Loucy (cell line): ENCODE measurements around the gene MTFR2.

Experiments
- H2AFZ ChIP-seq: fragments of 200-600 bp; sonication (generic); 2 replicates; pipeline ENCODE4 v1.6.0; 2016; ENCODE audit warnings: antibody characterized with exemption, mild to moderate bottlenecking, low read length, moderate library complexity
- H3F3A ChIP-seq: fragments of 200-600 bp; 2 replicates; pipeline ENCODE4 v1.6.0; 2016; ENCODE audit warnings: antibody characterized with exemption, low read depth, mild to moderate bottlenecking
- H3K27me3 ChIP-seq: fragments of 200-600 bp; sonication (generic); 2 replicates; pipeline ENCODE4 v1.6.1; 2014; ENCODE audit warnings: low read length, mild to moderate bottlenecking; ENCODE audit not compliant: insufficient read depth, poor library complexity, severe bottlenecking
- H3K36me3 ChIP-seq: fragments of 200-600 bp; sonication (generic); 2 replicates; pipeline ENCODE4 v1.6.1; 2016; ENCODE audit warnings: low read length; ENCODE audit not compliant: insufficient read depth
- H3K4me1 ChIP-seq: fragments of 200-600 bp; sonication (generic); 2 replicates; pipeline ENCODE4 v1.5.1; 2014; ENCODE audit warnings: low read length, mild to moderate bottlenecking; ENCODE audit not compliant: insufficient read depth, poor library complexity, severe bottlenecking
- H3K4me2 ChIP-seq: fragments of 200-600 bp; sonication (generic); 2 replicates; pipeline ENCODE4 v1.6.0; 2014; ENCODE audit warnings: antibody characterized with exemption, low read length, low read depth, mild to moderate bottlenecking; ENCODE audit not compliant: poor library complexity, severe bottlenecking
- H3K4me3 ChIP-seq: fragments of 200-600 bp; sonication (generic); 2 replicates; pipeline ENCODE4 v1.5.1; 2014; ENCODE audit warnings: low read length, mild to moderate bottlenecking, mixed read lengths; ENCODE audit not compliant: poor library complexity, severe bottlenecking
- H3K79me2 ChIP-seq: fragments of 200-600 bp; sonication (generic); 2 replicates; pipeline ENCODE4 v1.6.1; 2014; ENCODE audit warnings: low read length; ENCODE audit not compliant: insufficient read depth
- H3K9ac ChIP-seq: fragments of 200-600 bp; sonication (generic); 2 replicates; pipeline ENCODE4 v1.6.0; 2014; ENCODE audit warnings: mild to moderate bottlenecking, low read depth, low read length, moderate library complexity; ENCODE audit not compliant: poor library complexity, severe bottlenecking
- H3K9me2 ChIP-seq: fragments of 200-600 bp; sonication (generic); replicated peaks from 2 replicates; pipeline ENCODE4 v1.6.1; 2016; ENCODE audit warnings: low read depth, low read length, mixed read lengths
- H3K9me3 ChIP-seq: fragments of 200-600 bp; sonication (generic); 2 replicates; pipeline ENCODE4 v1.6.1; 2014; ENCODE audit warnings: mild to moderate bottlenecking, antibody characterized with exemption, low read length, low read depth; ENCODE audit not compliant: insufficient read depth
- H4K20me1 ChIP-seq: fragments of 200-600 bp; sonication (generic); 2 replicates; pipeline ENCODE4 v1.6.0; 2014; ENCODE audit warnings: antibody characterized with exemption, low read length, mild to moderate bottlenecking; ENCODE audit not compliant: insufficient read depth, poor library complexity, severe bottlenecking
- CTCF ChIP-seq: fragments of 200-600 bp; sonication (generic); conservative IDR thresholded peaks from 2 replicates; pipeline ENCODE4 v1.5.1; 2014; ENCODE audit warnings: mild to moderate bottlenecking, antibody characterized with exemption, low read length
- EZH2phosphoT487 ChIP-seq: fragments of 200-600 bp; IDR thresholded peaks from 2 replicates; pipeline ENCODE4 v1.6.1; 2018; ENCODE audit warnings: antibody characterized with exemption, mild to moderate bottlenecking, moderate library complexity, borderline replicate concordance

Gene MTFR2

GRCh38 chr6:136186363-136186762, 63.7 kb downstream of the MTFR2 start:
- no peak overlapping the region for H2AFZ ChIP-seq
- H3K79me2 ChIP-seq = no peaks in the 10 kb centered on the region
- no peak overlapping the region for H3K4me2 ChIP-seq
- H3K4me1 ChIP-seq = no peaks in the 10 kb centered on the region
- TF ChIP-seq CTCF (no peak), EZH2phosphoT487 (no peak)
- peaks cover 7% of the 10 kb centered on the region for H3K27me3 ChIP-seq
- no peaks in the 10 kb centered on the region for H3K36me3 ChIP-seq
- no peaks in the 10 kb centered on the region for H3K9me2 ChIP-seq
- H3K9ac ChIP-seq = no peak overlapping the region
- H4K20me1 ChIP-seq = no peaks in the 10 kb centered on the region
- no peaks in the 10 kb centered on the region for H3K9me3 ChIP-seq
- no peak overlapping the region for H3K4me3 ChIP-seq
- no peaks in the 10 kb centered on the region for H3F3A ChIP-seq

GRCh38 chr6:136184738-136185137, 65.4 kb downstream of the MTFR2 start:
- TF ChIP-seq EZH2phosphoT487 = no peak
- no peak for TF ChIP-seq CTCF
- Histone ChIP-seq H3K27me3 (peaks cover 7% of the 10 kb centered on the region), H3K4me3 (no peak overlapping the region), H4K20me1 (no peaks in the 10 kb centered on the region), H3K9me2 (no peaks in the 10 kb centered on the region), H3K4me1 (no peaks in the 10 kb centered on the region), H3K36me3 (no peaks in the 10 kb centered on the region), H3K79me2 (no peaks in the 10 kb centered on the region), H3K9ac (no peak overlapping the region), H3F3A (no peaks in the 10 kb centered on the region), H3K9me3 (no peaks in the 10 kb centered on the region), H2AFZ (no peak overlapping the region), H3K4me2 (no peak overlapping the region)

GRCh38 chr6:136181861-136182260, 68.2 kb downstream of the MTFR2 start:
- Histone ChIP-seq H3K9ac (no peak overlapping the region), H3K27me3 (peaks cover 1% of the 10 kb centered on the region), H3K36me3 (no peaks in the 10 kb centered on the region), H3K4me3 (no peak overlapping the region), H4K20me1 (no peaks in the 10 kb centered on the region), H3K4me2 (no peak overlapping the region), H3K9me2 (no peaks in the 10 kb centered on the region), H3K9me3 (no peaks in the 10 kb centered on the region), H2AFZ (no peak overlapping the region), H3F3A (no peaks in the 10 kb centered on the region), H3K79me2 (no peaks in the 10 kb centered on the region), H3K4me1 (no peaks in the 10 kb centered on the region)
- no peak for TF ChIP-seq CTCF
- no peak for TF ChIP-seq EZH2phosphoT487
